GM19239 (cell line): Measurements from ENCODE around the gene ABCC6.
"Not testable (repeated sequence)": the region's sequence is repeated elsewhere in the genome, so short reads cannot be mapped to it uniquely, and the experiment has no call there.

Source experiments
- DNase-seq: peaks from one replicate; pipeline ENCODE4 v3.0.0; 2011; ENCODE audit warnings: low spot score; ENCODE audit not compliant: insufficient read length
- FAIRE-seq: peaks from 2 replicates; lab custom pipeline; 2011; peaks lifted over from hg19 to GRCh38; lab: Jason Lieb, UNC

Gene ABCC6

DNA sequence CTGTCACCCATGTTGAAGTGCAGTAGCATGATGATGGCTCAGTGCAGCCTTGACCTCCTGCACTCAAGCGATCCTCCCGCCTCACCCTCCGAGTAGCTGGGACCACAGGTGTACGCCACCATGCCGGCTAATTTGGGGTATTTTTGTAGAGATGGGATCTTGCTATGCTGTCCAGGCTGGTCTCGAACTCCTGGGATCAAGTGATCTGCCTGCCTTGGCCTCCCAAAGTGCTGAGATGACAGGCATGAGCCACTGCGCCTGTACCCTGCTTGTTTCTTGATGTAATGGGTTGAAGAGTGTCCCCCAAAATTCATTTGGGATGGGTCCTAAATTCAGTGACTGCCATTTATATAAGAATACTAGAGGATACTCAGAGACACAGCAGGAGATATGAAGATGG lies 57.2 kb downstream of the ABCC6 start:
- FAIRE-seq (no peak), DNase-seq (no peak)

DNA sequence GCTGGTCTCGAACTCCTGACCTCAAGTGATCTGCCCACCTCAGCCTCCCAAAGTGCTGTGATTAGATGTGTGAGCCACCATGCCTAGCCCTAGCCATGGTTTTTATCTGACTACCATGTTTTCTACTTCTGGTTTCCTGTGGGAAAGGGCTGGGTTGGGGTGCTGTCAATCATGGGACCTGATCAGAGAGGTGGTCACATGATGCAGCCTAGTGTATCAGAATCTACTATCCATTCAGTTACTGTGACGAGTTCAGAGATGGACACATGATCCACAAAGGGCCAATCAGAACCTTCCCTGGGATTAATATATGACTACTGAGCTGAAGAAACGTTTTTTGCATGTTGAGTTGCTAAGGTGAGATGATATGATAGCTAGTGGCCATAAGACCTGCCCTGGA lies 59.1 kb downstream of the ABCC6 start:
- DNase-seq (no peak), FAIRE-seq (no peak)

DNA sequence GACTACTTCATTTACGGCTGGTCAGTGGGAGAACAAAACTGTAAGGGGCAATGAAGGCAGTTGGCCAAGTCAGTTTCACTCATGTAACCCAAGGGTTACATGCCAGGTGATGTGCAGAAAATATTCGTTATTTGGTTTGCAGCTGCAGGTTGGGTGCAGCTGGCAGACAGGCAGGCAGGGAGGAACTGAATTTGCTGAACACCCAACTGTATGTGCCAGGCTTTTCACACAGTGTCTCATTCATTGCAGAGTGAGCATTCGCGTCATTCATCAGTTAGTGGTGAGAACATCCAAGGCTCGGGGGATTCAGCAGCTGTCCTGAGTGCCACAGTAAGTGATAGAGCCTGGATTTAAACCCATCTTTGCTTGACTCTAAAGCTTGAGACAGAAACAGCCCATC lies 59.7 kb downstream of the ABCC6 start:
- DNase-seq = no peak
- FAIRE-seq = no peak

DNA sequence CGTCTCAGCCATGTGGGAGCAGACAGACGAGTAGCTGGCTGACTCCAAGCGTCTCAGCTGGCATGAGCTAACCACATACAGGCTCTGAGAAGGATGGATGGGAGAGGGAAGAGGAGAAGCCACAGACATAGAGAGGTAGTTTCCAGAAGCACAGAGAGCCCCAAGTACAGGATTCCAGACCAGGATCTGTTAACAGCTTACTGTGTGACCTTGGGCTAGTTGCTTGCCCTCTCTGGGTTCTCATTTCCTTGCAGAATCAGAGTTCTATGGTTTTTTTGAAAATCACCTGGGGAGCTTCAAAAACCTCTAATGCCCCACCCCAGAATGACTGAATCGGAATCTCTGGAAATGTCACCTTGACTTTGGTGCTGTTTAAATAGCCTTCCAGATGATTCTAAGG lies 60.2 kb downstream of the ABCC6 start:
- DNase-seq (no peak), FAIRE-seq (no peak)

DNA sequence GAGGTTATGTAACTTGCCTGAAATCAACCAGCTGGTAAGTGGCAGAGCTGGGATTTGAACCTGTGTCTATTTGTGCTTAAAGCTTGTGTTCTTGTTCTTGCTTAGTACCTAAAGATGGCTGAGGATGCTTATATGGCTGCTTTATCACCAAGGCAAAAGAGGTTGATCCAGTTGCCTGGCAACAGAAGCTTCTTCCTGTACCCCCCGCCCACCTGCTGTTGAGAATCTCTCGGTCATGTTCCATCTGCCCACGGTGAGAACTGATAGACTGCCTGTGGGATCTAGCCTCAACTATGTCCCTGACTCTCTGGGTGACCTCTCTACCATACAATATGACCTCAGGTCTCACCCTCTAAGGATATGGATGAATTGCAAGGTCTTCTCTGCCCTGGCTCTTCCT lies 60.7 kb downstream of the ABCC6 start:
- DNase-seq (no peak), FAIRE-seq (no peak)

DNA sequence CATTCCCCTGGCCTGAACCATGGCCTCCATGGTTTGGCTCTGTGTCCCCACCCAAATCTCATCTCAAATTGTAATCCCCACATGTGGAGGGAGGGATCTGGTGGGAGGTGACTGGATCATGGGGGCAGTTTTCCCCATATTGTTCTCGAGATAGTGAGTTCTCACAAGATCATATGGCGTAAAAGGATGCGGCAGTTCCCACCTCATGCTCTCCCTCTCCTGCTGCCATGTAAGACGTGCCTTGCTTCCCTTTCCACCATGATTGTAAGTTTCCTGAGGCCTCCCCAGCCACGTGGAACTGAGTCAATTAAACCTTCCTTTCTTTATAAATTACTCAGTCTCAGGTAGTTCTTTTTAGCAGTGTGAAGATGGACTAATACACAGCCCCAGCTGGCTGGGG lies 61.5 kb downstream of the ABCC6 start:
- not testable (repeated sequence) for FAIRE-seq, DNase-seq

DNA sequence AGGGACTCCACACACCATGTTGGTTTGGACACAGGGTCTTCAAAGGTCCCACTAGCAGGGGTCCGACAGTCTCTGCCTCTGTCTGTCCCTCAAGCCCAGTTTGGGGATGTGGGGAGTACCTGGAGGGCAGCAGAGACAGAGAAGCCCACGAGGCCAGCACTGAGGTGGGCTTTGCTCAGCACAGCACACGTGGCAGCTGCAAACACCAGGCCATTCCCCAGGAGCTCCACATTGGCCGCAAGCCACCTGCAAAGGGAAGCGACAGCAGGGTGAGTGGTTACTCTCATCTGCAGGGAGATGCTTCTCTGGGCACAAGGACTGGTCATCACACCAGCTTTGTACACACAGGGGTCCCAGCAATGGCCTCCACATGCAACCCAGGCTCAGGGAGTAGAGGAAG lies 62.0 kb downstream of the ABCC6 start:
- DNase-seq (no peak), FAIRE-seq (no peak)

DNA sequence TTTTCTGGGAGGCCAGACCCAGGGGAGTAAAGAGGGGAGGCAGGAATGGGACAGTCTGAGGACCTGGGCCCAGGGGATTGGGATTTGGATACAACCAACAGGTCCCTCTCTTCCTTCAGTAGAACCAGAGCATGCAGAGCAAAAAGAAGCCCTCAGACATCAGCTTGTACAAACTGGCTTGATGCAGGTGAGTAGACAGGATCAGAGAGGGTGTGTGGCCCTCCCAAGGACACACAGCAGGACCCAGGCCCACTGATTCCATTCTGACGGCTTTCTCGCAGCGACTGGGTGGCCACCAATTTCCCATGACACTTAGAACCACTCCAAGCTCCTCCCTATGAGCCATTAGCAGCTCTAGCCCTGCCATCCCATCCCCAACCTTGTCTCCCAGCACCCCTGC lies 63.6 kb downstream of the ABCC6 start:
- no peak for DNase-seq
- FAIRE-seq = no peak

DNA sequence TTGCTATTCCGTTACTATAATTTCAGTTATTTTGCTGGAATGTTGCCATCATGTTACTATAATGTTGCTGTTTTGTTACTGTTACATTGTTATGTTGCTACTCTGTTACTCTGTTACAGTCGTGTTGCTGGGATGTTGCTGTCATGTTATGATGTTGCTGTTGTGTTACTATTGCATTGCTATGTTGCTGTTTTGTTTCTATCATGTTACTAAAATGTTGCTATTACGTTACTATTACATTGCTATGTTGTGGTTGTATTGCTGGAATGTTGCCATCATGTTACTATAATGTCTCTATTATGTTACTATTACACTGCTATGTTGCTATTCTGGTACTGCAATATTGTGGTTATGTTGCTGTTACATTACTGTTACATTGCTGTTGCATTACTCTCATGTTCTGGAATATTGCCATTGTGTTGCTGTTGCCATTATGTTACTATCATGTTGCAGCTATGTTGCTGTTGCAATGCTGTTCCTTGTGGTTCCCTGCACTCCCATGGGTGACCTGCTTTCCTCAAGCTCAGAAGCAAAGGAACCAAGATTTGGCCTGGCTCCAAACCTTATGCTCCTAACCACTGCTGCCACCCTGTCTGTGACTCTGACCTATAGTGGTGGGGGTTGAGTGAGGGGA lies 64.4 kb downstream of the ABCC6 start:
- FAIRE-seq = no peak
- no peak for DNase-seq

DNA sequence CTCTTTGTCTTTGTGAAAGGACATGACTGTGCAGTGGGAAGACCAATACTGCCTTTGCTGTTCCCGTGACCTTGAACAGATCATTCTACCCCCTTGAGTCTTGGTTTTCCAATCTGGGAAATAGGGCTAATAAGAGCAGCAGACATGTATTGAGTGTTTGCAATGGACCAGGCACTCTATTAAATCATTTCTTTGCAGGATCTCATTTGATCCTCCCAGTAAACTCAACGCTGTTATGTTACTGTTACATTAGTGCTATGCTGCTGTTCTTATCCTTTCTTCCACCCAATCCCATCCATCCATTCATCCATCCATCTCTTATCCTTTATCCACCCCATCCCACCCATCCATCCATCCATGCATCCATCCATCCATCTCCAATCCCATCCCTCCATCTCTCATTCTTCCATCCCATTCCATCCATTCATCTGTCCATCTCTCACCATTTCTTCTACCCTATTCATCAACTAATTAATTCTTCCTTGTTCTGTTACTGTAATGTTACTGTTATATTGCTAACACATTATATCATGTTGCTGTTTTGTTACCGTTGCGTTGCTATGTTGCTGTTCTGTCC lies 65.1 kb downstream of the ABCC6 start:
- FAIRE-seq (no peak), DNase-seq (no peak)

DNA sequence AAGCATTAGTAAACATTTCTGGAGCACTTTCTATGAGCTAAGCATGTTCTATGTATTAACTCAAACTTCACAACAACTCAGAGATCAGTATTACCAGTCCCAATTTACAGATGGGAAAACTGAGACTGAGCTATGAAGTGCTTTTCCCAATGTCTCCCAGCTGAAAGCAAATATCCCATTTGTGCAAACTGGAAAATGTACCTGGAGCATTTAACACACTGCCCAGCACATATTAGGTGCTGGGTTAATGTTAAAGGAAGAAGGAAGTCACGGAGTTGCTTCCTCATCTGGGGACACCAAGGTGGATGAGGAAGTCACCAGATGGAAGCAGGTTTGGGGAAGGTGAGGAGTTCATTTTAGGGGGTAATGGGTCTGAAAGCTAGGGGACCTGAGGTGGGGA lies 66.1 kb downstream of the ABCC6 start:
- FAIRE-seq (no peak), DNase-seq (no peak)

DNA sequence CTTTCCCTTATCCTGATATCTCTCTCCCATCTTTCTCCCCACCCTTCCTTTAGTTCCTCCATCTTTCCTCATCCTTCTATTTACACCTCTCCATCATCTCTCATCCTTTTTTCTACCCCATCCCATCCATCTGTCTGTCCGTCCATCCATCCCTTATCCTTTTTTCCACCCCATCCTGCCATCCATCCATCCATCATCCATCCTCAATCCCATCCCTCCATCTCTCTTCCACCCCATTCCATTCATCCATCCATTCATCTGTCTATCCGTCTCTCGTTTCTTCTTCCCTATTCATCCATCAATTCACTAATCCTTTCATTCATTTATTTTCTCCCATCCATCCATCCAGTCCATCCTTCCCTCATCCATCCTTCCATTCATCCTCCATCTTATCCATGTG lies 68.1 kb downstream of the ABCC6 start:
- no peak for FAIRE-seq

DNA sequence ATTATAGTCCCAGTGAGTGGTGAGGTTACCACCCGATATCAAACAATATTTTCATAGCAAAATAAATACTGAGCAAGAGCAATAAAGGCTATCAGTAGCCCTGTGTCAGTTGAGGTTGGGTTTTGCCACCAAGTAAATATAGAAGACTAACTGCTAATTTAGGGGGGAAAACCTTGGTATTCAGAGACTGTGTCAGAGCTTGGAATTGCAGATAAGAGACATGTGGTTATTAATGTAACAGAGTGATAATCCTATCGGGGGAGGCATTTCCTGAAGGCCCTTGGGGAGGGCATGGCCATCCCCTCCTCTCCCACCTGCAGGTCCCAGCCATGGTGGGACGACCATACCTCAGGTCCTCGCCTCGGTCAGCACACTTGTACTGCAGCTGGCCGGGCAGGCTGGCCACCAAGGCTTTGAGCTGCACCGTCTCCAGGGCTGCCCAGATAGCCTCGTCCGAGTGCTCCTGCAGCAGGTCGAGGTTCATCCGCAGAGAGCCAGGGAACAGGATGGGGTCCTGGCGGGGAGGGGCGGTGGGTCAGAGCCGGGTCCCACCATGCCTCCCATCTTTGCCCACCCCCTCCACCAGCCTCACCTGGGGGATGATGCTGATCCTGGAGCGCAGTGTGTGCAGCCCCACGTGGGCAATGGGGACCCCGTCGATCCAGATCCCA lies 68.9 kb downstream of the ABCC6 start:
- no peak for FAIRE-seq

More for the DNA sequence above, 68.1 kb downstream of the ABCC6 start:
- no peak for DNase-seq

DNA sequence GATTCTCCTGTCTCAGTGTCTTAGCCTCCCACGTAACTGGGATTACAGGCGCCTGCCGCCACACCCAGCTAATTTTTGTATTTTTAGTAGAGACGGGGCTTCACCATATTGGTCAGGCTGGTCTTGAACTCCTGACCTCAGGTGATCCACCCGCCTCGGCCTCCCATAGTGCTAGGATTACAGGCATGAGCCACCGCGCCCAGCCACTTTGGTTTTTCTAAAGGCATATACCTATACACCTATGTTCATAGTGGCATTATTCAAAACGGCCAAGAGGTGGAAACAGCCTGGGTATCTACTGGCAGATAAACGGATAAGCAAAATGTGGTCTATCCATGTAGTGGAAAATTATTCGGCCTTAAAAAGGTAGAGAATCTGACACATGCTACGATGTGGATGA lies 70.3 kb downstream of the ABCC6 start:
- not testable (repeated sequence) for FAIRE-seq, DNase-seq

More for the DNA sequence above, 68.9 kb downstream of the ABCC6 start:
- DNase-seq = no peak

DNA sequence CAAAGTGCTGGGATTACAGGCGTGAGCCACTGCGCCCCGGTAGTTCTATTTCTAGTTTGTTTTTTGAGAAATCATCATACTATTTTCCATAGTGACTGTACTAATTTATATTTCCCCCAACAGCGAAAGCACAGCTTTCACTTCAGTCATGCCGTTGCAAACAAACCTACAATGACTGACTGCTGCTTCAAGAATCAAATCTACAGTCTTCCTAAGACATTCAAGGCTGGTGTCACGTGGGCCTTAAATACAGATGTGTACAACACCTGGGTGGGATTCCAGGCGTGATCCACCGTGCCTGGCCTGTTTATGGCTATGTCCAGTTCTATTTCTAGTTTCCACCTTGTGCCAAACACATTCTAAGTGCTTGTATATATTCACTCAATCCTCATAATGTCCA lies 72.0 kb downstream of the ABCC6 start:
- FAIRE-seq (no peak), DNase-seq (no peak)

DNA sequence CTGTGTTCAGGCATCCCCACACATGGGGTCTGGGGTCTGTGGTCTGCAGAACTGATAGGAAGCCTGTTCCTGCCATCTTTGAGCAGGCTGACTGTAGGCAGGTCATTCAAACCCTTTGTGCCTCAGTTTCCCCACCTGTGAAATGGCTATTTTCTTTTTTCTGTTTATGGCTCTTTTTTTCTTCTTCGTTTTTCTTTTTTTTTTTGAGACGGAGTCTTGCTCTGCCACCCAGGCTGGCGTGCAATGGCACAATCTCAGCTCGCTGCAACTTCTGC lies 72.5 kb downstream of the ABCC6 start:
- DNase-seq = no peak
- no peak for FAIRE-seq

DNA sequence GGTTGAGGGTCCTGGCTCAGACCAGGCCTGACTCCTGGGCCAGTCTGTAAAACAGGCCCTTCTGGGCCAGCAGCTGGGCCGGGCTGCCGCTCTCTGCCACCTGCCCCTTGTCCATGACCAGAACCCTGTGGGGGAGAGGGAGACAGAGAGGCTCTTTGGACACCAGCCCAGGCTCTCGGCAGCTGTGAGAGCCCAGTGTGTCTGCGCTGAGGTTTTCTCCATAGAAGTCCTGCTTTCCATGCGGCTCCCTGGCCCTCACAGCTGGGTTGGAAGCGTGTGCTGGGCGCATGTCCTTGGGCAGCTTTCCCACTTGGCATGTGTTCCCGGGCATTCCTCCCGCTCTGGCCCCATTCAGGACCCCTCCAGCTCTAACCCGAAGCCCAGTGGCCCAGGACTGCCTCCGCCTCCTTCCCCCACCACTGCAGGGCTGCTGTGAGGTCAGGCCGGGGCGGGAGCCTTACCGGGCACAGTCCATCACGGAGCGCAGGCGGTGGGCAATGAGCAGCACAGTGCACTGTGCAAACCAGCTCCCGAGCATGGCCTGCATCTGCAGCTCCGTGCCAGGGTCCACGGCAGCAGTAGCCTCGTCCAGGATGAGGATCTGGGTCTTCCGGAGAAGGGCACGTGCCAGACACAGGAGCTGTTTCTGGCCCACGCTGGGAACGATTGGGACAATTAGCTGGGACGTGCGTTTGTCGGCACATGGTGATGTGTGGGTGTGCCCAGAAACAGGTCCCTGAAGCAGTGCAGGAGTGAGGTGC lies 73.0 kb downstream of the ABCC6 start:
- FAIRE-seq (no peak), DNase-seq (no peak)

DNA sequence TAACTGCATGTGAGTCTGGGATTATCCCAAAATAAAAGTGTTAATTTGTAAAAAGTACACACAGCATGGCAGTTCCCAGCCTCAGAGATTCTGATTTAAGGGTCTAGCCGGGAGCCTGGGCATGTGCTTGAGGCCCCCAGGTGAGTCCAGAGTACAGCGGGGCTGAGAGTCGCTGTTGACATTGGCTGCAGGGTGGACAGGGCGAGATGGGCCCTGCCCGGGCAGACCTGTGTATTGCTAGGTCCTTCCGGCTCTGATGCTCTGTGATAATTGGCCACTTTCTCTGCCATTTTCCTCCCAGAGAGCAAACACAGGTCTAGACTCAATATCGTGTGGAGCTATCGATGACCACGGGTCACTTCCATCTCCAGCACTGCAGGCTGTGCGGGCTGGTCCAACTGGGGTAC lies 73.6 kb downstream of the ABCC6 start:
- FAIRE-seq = no peak
- no peak for DNase-seq

DNA sequence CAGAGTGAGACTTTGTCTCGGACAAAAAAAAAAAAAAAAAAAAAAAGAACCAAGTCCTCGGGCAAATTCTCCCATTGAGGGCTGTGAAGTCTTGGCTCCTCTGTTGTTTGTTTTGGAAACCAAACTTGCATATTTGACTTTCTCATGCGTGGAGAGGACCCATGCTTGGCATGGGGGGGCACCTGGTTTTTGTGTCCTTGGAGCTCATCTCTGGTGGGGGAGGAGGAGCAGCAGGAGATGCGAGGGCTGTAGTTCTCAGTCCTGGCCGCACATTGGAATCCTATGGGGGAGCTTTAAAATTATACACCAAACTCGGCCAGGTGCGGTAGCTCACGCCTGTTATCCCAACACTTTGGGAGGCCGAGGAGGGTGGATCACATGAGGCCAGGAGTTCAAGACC lies 74.5 kb downstream of the ABCC6 start:
- FAIRE-seq = no peak
- DNase-seq = no peak

DNA sequence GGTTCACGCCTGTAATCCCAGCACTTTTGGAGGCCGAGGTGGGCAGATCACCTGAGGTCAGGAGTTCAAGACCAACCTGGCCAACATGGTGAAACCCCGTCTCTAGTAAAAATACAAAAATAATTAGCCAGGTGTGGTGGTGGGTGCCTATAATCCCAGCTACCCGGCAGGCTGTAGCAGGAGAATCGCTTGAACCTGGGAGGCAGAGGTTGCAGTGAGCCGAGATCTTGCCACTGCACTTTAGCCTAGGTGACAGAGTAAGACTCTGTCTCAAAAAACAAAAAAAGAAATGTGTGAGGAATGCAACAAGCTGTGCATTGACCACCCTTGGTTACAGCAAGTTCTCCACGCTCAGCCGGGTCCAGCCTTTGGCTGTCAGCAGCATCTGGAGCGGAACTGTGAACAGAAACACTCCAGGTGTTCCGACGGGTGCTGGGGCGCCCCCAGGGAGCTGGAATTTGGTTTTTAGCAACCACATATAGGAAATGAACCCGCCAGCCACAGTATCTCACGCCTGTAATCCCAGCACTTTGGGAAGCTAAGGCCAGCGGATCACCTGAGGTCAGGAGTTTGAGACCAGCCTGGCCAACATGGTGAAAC lies 75.2 kb downstream of the ABCC6 start:
- DNase-seq, FAIRE-seq: not testable (repeated sequence)
